Fibroblast of villous mesenchyme (primary cell): ENCODE results near the gene TTC5. TPM values are rescaled to one million over a fixed set of nuclear protein-coding genes. Genes with fewer than 3 reads are reported as not detected.
"Not testable (repeated sequence)": the region's sequence is repeated elsewhere in the genome, so short reads cannot be mapped to it uniquely, and the experiment has no call there.

ENCODE experiments used
- DNase-seq: peaks from one replicate; pipeline ENCODE4 v3.0.0-alpha.2; 2010; ENCODE audit warnings: low read depth
- H3K4me3 ChIP-seq: 2 replicates; pipeline ENCODE4 v1.5.1; 2011; ENCODE audit warnings: low read depth, mild to moderate bottlenecking, low read length
- CTCF ChIP-seq: IDR thresholded peaks from 2 replicates; pipeline ENCODE4 v1.5.1; 2012; ENCODE audit warnings: low read depth, mild to moderate bottlenecking, low read length; ENCODE audit not compliant: insufficient read depth
- total RNA-seq: library from RNA; depleted of rRNA; stranded (reverse); fragments of >200 nt; gene quantifications from 2 replicates; pipeline ENCODE4 v1.2.3, GENCODE V29; 2012

The TTC5 gene
- total RNA-seq, 1 donor: 16.8 TPM

GRCh38 chr14:20314026-20314425, 8.3 kb upstream of the TTC5 start:
- no peak for DNase-seq
- H3K4me3 ChIP-seq: no peak overlapping the region
- TF ChIP-seq CTCF: no peak

GRCh38 chr14:20306079-20306423, 300 bp upstream of the TTC5 start:
- H3K4me3 ChIP-seq: peak overlapping the region; percentile 83
- DNase-seq: no peak
- TF ChIP-seq CTCF: no peak

GRCh38 chr14:20302042-20302755, 3.6 kb downstream of the TTC5 start:
- peak; percentile 19 for DNase-seq
- no peak overlapping the region for H3K4me3 ChIP-seq
- no peak for TF ChIP-seq CTCF

GRCh38 chr14:20295067-20295466, 10.7 kb downstream of the TTC5 start:
- H3K4me3 ChIP-seq: no peak overlapping the region
- DNase-seq: no peak
- no peak for TF ChIP-seq CTCF

GRCh38 chr14:20294636-20295035, 11.1 kb downstream of the TTC5 start:
- TF ChIP-seq CTCF: no peak
- no peak for DNase-seq
- no peak overlapping the region for H3K4me3 ChIP-seq

- not testable (repeated sequence) for H3K4me3 ChIP-seq, DNase-seq
These were observed 23.8 kb downstream of the TTC5 start for GRCh38 chr14:20281998-20282397.

GRCh38 chr14:20280265-20280664, 25.5 kb downstream of the TTC5 start:
- H3K4me3 ChIP-seq, DNase-seq: not testable (repeated sequence)

- H3K4me3 ChIP-seq: no peak overlapping the region
- DNase-seq: peak; percentile 29
- no peak for TF ChIP-seq CTCF
These were observed 27.3 kb downstream of the TTC5 start for GRCh38 chr14:20278414-20278813.
